IPS DF 4.7 (cell line): ENCODE measurements around the gene WNT7A.

ENCODE experiments used
- DNase-seq: peaks from one replicate; pipeline ENCODE4 v3.0.0-alpha.2; 2013; ENCODE audit warnings: low spot score; ENCODE audit errors: extremely low read depth

WNT7A gene

DNA sequence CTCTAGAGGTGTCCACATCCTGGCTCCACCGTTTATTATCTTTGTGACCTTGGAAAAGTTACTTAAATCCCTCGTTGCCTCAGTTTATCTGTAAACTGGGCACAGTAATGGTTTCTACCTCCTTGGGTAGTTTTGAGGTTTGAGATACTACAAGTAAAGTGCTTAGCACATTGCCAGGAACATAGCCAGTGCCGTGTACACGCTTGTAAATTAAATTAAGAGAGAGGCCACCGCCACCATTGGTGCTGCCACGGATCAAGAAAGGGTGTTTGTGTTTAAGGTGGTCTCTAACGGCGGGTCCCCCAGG, 5.8 kb upstream of the WNT7A start:
- DNase-seq = no peak

DNA sequence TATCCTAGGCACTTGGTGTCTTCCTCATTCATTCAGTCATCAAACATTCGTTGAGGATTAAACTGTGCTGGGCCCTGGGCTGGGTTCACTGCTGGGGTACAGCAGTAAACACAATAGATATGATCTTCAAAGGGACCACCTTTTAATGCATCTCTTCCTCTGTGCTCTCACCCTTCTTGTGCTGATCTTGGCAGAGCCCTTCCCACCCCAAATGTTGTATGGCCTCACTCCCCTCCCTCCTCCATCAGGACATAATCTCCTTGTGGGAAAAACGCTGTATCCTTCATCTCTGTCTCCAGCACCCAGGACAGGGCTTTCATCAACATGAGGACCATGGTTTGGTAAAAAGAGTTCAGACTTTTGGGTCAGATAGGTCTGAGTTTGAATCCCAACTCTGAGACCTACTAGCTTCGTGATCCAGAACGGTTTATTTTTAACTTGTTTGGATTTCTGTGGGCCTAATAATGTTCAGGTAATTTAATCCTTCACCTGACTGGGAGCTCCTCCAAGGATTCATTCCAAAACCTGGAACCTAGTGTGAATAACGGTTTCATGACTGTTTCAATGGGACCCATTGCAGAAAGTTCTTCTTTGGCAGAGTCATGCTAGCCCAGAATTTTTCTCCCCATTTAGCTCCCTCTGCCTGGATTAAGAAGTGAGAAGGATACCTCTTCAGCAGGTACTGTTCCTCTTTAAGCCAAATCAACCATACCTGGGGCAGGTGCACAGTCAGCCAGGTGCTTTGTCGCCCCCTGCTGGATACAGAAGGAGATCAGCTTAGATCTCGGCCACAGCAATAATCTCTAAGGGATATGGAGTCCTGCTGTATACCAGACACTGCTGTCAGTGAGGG, 5.2 kb upstream of the WNT7A start:
- DNase-seq = no peak

DNA sequence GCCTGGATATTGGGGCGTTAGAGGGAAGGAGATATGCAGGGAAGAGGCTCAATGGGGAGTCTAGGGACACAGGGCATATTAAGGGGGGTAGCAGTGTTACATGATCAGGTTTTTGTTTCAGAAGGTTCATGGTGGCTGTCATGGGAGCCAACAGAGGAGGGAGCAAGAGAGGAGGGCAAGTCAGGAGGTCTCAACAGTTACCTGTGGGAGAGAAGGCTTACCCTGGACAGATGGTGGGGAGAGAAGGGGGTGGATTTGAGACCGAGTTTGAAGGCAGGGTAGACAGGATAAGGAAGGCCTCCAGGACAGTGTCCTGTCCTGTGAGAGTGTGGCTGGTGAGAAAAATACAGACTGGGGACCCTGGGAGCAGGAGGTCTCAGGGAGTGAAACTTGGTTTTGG, 3.8 kb upstream of the WNT7A start:
- no peak for DNase-seq

DNA sequence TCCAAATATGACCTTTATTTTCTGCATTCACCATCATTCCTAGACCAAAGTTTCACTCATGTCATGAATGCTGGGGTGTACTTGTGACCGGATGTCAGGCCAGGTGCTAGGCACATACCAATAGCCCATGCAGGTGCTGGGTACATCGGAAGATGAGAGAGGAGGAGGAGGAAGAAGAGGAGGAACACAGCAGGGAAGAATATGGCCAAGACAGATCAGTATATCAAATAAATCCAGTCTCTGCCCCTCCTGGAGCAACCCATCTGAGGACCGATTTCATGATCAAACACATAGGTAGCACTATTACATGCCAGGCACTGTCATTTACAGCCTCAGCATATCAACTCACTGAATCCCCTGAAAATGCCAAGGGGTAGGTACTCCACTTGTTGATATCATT, 3.0 kb upstream of the WNT7A start:
- no peak for DNase-seq

DNA sequence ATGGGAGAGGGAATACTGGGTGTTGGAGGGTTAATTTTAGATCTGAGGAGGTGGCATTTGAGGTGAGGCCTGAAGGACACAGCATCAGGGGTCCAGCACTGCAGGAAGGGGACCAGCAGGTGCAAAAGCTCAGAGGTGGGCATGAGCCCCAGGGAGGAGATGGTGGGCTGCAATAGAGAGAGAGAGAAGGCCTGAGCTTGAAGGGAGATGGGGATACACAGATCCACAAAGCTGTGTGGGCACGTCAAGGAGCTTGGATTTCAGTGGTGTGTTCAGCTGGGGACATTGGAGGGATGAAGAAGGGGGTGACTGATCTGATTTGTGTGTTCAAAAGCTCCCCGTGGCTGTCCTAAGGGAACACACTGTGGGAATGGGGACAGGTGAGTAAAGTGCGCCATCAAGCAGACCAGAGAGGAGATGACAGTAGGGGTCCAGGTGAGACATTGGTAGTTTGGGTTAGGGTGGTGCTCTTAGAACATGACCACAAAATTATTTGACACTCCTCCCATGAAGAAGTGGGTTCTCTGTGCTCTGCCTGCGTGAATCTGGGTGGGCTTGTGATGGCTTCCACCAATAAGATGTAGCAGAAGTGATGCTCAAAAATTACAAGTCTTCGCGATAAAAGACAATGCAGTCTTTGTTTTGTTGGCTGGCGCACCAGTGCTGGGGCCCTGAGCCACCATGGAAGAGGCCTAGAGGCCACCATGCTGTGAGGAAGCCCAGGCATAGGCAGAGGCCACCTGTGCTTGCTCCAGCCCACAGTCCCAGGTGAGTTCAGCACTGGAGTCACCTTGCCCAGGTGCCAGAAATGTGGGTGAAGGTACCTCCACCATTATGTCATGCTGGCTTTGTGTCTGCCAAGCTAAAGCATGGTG, 1.9 kb upstream of the WNT7A start:
- DNase-seq = no peak

DNA sequence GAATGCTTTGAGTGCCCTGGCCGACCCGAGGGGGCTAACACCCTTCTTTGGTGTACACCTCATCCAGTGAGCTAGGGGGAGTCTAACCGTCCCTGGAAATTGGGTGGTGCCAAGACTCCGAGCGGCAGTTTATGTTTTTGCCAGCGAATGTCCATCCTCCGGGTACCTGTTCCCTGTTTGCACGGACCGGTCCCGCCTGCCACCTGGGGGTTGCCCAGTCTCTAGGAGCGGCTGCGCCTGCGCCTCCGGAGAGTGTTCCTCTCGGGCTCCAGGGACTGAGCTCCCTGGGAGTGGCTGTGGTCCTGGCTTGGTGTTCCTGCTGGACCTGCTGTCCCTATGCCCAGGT, 913 bp upstream of the WNT7A start:
- DNase-seq = no peak

DNA sequence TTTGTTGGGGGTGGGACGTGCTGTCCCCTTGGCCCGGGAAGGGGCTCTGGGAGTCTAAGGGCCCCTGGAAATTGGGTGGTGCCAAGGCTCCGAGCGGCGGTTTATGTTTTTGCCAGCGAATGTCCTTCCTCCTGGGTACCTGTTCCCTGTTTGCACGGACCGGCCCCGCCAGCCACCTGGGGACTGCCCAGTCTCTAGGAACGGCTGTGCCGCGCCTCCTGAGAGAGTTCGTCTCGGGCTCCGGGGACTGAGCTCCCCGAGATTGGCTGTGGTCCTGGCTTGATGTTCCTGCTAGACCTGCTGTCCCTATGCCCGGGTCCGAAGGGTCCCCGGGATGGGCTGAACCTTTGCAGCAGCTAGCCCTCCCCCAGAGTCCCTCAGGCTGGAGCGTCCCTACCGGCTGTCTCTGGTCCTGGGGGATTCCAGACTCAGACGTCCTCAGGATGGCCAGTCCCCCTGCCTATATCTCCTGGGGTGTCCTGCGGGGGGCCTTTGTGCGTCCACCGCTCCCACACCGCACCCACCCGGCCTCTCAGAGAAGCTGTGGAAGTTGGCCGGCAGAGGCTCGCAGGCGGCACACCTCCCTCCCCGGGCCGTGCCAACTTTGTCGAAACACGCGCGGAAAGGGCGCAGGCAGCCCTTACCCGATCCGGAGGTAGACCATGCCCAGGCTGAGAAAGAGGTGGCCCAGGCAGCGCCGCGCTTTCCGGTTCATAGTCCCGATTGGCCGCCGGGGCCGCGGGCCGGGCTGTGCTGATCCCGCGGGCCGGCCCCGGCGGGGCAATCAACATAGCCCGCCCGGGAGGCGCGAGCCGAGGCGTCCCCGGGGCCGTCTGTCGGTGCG, 547 bp downstream of the WNT7A start:
- DNase-seq = no peak

DNA sequence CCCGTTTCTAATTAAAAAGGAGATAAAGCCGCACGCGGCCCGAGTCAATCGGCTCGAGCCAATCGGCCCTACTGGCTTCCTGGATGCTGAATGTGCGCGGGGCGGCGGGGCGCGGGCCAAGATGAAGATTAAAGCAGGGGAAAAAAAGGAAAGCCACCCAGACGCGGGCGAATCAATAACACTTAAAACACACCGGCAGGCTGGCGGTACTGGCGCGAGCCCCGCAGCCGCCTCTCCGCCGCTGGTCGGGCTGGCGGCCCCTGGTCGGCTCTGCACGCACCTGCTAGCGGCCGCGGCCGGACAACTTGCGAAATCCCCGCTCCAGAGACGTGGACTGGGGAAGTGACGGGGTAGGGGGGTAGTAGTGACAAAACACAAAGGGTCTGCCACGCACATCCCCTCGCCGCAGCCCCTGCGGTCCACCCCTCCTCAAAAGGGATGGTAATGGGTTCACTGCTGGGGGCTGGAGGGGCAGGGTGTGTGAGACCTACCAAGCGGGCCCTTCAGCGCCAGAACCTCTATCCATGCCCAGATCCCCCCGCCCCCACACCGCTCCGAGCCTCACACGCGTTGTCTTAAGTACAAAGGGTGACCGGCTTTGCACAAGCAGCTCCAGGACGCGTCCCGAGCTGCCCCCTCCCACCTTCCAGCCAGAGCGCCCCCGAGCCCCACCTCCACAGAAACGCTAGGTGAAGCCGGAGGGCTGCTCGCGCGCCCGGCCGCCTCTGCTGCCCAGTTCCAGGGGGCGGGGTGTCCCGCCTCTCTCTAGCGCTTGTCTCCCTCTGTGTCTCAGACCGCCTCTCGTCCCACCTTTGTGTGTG, 1.4 kb downstream of the WNT7A start:
- DNase-seq = no peak

DNA sequence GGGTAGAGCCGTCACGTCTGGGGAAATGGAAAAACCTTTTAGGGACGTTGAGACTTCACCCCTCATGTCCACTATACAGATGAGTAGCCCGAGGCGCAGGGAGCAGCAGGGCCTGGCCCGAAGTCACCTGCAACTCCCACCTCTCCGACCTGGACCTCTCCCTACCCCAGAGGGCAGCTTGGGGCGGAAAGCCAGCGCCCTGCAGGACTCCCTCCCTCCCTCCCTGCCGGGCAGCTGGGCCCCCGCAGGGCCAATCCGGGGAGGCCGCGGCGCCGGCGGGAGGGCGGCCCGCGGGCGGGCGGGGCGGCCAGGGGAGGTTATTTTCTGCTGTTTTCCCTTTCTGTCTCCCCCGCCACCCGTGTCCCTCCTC, 2.0 kb downstream of the WNT7A start:
- no peak for DNase-seq

DNA sequence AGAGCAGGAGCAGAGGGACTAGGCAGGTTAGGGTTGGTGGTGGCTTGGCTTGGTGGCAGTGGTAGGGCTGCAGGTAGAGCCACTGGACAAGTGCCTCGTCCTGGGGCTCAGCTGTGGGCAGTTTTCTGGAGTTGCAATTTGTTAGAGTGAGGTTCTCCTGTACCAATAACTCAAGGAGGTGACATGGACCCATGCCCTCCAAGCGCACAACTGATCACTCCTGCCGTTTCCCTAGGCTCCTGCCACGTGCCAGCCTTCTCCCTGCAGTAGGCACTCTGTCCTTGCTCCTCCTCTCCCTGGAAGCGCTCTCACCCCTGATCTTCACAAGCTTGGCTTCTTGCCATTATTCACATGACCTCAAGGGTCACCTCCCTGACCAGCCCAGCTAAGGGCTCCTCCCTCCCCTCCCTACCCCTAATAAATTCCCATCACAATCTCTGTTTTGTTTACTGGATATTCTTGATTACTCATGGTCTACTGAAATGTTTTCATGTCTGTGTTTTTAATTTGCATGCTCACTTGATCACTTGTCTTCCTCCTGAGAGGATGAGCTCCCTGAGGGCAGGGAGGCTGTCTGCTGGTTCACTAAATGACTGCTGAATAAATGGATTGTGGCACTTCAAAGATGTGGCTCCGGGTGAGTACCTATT, 3.3 kb downstream of the WNT7A start:
- DNase-seq = no peak

DNA sequence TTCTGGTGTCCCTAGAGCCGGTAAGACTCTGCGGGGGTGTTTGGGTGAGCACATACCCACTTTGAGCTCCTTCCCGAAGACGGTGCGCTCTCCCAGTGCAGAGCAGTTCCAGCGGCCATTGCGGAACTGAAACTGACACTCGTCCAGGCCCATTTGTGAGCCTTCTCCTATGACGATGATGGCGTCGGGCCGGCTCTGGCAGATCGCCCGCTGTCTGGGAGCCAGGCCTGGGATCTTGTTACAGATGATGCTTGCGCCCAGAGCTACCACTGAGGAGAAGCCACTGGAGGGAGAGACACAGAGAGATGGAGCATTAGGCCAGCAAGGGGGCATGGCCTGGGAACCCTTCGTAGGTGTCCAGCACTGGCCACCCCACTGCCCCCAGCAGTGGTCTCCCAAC, 5.0 kb downstream of the WNT7A start:
- DNase-seq = no peak

DNA sequence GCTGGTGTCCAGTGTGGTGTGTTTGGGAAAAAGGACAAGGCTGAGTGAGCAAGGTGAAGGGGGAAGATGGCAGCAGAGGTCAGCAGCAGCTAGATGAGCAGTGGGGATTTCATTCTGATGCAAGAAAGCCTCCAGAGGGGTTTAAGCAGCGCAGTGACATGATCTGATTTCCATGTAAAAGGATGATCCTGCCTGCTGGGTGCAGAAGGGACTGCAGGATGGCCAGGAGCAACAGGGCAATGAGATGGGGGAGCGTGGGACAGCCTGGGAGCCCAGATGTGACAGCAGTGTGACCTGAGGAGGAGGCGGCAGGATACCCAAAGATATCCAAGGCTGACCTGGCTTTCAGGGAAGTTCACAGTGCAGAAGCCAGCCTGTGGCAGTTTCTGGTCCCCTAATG, 6.1 kb downstream of the WNT7A start:
- DNase-seq = no peak

DNA sequence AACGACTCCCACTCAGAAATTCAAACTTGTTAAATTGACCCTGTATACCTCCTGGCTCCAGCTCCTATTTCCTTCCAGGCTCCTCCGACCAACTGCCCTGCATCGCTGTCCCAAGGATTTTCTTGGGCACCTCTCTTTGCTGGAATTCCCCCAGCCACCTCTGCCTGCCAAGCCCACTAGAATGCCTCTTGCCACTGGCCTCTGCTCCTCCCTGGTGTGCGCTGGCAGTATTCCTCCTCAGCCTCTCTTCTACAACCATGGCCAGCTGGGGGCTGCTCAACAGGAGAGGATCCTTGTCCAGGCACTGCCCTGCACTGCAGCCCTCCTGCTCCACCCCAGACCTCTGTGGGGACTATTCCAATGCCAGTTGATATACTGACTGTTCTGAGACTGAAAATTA, 7.4 kb downstream of the WNT7A start:
- no peak for DNase-seq

DNA sequence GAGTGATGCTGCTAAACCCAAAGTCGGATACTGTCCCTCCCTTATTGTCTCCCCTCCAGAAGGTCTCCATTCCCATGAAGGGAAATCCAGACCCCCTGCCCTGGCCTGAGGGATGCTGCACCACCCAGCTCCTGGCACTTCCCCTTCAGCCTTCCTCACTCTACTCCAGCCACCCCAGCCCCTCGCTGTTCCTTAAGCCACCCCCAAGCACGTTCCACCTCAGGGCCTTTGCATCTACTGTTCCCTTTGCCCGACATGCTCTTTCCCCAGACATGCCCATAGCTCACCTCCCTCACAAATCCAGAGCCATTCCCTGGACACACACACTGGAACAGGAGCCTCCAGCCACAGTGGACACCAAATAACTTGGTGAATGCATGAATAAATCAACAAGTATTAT, 8.1 kb downstream of the WNT7A start:
- no peak for DNase-seq

DNA sequence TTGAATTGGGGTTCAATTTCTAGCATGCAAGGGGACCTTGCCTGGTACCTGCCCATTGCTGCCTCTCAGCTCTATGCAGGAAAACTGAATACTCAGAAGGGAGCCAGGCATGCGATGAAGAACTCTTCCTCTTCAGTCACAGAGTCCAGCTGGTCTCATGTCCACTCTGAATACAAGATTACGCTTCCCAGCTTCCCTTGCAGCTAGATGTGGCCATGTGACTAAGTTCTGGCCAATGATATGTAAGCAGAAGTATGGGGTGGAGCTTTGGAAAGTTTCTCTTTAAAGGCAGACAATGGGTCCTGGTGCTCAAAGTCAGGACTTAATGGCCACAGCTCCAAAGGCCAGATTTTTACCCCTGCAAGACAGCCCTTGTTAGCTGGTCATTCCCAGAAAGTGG, 9.0 kb downstream of the WNT7A start:
- DNase-seq = no peak

DNA sequence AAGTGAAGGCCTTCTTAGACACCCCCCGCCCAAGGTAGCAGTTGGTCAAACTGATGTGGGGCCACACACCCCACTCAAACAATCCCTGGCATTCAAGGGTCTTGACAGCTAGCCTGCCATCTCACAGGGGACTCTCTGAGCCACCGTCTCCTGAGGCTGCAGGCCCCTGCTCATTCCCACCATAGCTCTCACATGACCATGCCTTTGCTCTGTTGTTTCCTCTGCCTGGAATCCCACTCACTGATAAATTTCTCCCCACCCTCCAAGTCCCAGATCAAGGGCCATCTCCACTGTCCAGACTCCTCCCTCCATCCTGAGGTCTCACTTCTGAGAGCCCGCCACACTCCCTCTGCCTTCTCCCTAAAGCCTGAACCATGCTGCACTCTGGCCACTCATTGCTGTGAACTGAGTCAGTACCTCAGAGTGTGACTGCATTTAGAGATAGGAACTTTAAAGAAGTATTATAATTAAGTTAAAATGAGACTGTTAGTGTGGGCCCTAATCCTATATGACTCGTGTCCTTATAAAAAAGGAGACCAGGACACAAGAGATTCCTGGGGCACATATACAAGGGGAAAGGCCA, 10.0 kb downstream of the WNT7A start:
- no peak for DNase-seq

DNA sequence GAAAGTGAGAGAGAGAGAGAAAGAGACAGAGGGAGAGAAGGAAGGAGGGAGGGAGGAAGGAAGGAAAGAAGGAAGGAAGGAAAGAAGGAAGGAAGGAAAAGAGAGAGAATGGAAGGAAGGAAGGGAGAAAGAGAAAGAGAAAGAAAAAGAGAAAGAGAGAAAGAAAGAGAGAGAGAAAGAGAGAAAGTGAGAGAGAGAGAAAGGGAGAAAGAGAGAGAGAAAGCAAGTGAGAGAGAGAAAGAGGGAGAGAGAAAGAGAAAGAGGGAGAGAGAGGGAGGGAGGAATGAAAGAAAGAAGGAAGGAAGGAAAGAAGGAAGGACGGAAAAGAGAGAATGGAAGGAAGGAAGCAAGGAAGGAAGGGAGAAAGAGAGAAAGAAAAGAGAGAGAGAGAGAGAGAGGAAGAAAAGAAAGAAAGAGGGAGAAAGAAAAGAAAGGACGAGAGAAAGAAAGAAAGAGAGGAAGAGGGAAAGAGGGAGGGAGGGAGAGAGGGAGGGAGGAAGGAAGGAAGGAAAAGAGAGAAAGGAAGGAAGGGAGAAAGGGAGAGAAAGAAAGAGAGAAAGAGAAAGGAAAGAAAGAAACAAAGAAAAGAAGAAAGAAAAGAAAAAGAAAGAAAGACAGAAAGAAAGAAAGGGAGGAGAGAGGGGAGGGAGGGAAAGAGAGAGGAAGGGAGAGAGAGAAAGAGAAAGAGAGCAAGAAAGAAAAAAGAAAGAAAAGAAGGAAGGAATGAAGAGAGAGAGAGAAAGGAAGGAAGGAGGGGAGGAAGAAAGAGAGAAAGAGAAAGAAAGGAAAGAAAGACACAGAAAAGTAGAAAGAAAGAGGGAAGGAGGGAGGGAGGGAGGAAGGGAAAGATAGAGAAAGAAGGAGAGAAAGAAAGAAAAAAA, 10.8 kb downstream of the WNT7A start:
- no peak for DNase-seq

DNA sequence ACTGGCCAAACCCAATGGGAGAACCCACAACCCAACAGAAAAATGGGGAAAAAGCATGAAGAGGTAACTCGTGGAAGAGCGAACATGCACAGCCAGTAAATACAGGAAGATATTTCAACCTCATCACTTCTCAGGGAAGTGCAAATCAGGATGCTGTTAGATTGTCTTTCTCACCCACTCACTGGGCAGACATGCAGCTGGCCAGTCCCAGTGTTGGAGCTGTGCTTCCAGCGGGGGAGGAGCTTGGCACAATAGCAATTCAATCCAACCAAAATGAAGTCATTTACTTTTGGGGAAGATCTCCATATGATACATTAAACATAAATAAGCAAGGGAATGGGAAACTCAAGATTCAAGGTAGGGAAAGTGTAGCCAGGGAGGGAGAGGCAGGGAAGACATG, 12.1 kb downstream of the WNT7A start:
- no peak for DNase-seq
